GM21528 (cell line): Measurements from ENCODE around the gene PROSER1.
"Not testable (repeated sequence)": the region's sequence is repeated elsewhere in the genome, so short reads cannot be mapped to it uniquely, and the experiment has no call there.

Experiments used
- ATAC-seq: cut with Tn5 transposase; IDR thresholded peaks from one replicate; pipeline ENCODE4 v1.9.1; 2021; ENCODE audit warnings: mild to moderate bottlenecking, moderate library complexity; ENCODE audit not compliant: unreplicated experiment, low FRiP score

Gene PROSER1

GRCh38 chr13:39032150-39032549 lies 5.7 kb downstream of the PROSER1 start:
- no peak for ATAC-seq

GRCh38 chr13:39025433-39025839 lies 12.5 kb downstream of the PROSER1 start:
- ATAC-seq: no peak

GRCh38 chr13:39023761-39024160 lies 14.1 kb downstream of the PROSER1 start:
- no peak for ATAC-seq

- no peak for ATAC-seq
Measured at GRCh38 chr13:39023316-39023715, 14.6 kb downstream of the PROSER1 start.

- ATAC-seq: no peak
Measured at GRCh38 chr13:39020853-39021462, 16.9 kb downstream of the PROSER1 start.

GRCh38 chr13:39016787-39017186 lies 21.1 kb downstream of the PROSER1 start:
- peak; percentile 82 for ATAC-seq

- peak; percentile 85 for ATAC-seq
Measured at GRCh38 chr13:39016087-39016486, 21.8 kb downstream of the PROSER1 start.

- ATAC-seq: no peak
Measured at GRCh38 chr13:39013462-39013861, 24.4 kb downstream of the PROSER1 start.

- no peak for ATAC-seq
Measured at GRCh38 chr13:39012608-39013007, 25.3 kb downstream of the PROSER1 start.

GRCh38 chr13:39006371-39007111 lies 31.3 kb downstream of the PROSER1 start:
- ATAC-seq: not testable (repeated sequence)

GRCh38 chr13:38998739-38999138 lies 39.1 kb downstream of the PROSER1 start:
- ATAC-seq: no peak

GRCh38 chr13:38993381-38993780 lies 44.5 kb downstream of the PROSER1 start:
- ATAC-seq: no peak

- no peak for ATAC-seq
Measured at GRCh38 chr13:38990693-38991092, 47.2 kb downstream of the PROSER1 start, which contains the start of gene STOML3. Gene STOML3 (minus strand): TSS chr13:38990831. CDS start chr13:38990721, 110 bp downstream.

- ATAC-seq: no peak
Measured at GRCh38 chr13:38981096-38981495, 56.8 kb downstream of the PROSER1 start.

GRCh38 chr13:38980750-38981078 lies 57.2 kb downstream of the PROSER1 start:
- ATAC-seq: no peak

GRCh38 chr13:38979891-38980749 lies 57.8 kb downstream of the PROSER1 start:
- no peak for ATAC-seq

- no peak for ATAC-seq
Measured at GRCh38 chr13:38970380-38971051, 67.4 kb downstream of the PROSER1 start.

- ATAC-seq: no peak
Measured at GRCh38 chr13:38969187-38969586, 68.7 kb downstream of the PROSER1 start.

- ATAC-seq: no peak
Measured at GRCh38 chr13:38967446-38967845, 70.4 kb downstream of the PROSER1 start.

- ATAC-seq: no peak
Measured at GRCh38 chr13:38965281-38965680, 72.6 kb downstream of the PROSER1 start.

GRCh38 chr13:38960175-38960574 lies 77.7 kb downstream of the PROSER1 start:
- ATAC-seq: no peak
